HepG2 (cell line): ENCODE data around the gene COA7. TPM values are rescaled to one million over a fixed set of nuclear protein-coding genes. Genes with fewer than 3 reads are reported as not detected.

Experiments
- EED ChIP-seq: sonication (generic); formaldehyde crosslinking; IDR thresholded peaks from 2 replicates; pipeline ENCODE4 v1.5.0; 2020; ENCODE audit warnings: mild to moderate bottlenecking, missing genetic modification reagents
- ELF3 ChIP-seq: IDR thresholded peaks from 2 replicates; pipeline ENCODE4 v1.6.1; 2016; ENCODE audit warnings: missing genetic modification reagents, missing compliant biosample characterization
- HINFP ChIP-seq: sonication (generic); formaldehyde crosslinking; IDR thresholded peaks from 2 replicates; pipeline ENCODE4 v1.4.0; 2020; ENCODE audit warnings: low read depth, mild to moderate bottlenecking, missing genetic modification reagents
- HNF4A ChIP-seq: sonication (generic); formaldehyde crosslinking; IDR thresholded peaks from 2 replicates; pipeline ENCODE4 v1.4.0; 2020; ENCODE audit warnings: missing genetic modification reagents
- HOXA3 ChIP-seq: sonication (generic); formaldehyde crosslinking; IDR thresholded peaks from 2 replicates; pipeline ENCODE4 v1.5.0; 2020; ENCODE audit warnings: missing genetic modification reagents
- LCORL ChIP-seq, 2 experiments: fragments of 450-650 bp in 1 of 2; sonication (generic) in 1 of 2; formaldehyde crosslinking in 1 of 2; IDR thresholded peaks; 2 replicates each; pipeline versions ENCODE4 v1.5.0 to v1.6.1; 2017 to 2020; ENCODE audit warnings: antibody characterized with exemption in 1 of 2, missing genetic modification reagents in 1 of 2
- MXD1 ChIP-seq: sonication (generic); formaldehyde crosslinking; IDR thresholded peaks from 2 replicates; pipeline ENCODE4 v1.4.0; 2020; ENCODE audit warnings: mild to moderate bottlenecking, missing genetic modification reagents
- NAIF1 ChIP-seq: sonication (generic); formaldehyde crosslinking; IDR thresholded peaks from 2 replicates; pipeline ENCODE4 v1.5.0; 2020; ENCODE audit warnings: mild to moderate bottlenecking, missing genetic modification reagents, borderline replicate concordance
- TFE3 ChIP-seq: IDR thresholded peaks from 2 replicates; pipeline ENCODE4 v1.6.1; 2016
- TOE1 ChIP-seq: sonication (generic); formaldehyde crosslinking; IDR thresholded peaks from 2 replicates; pipeline ENCODE4 v1.4.0; 2020; ENCODE audit warnings: mild to moderate bottlenecking, missing genetic modification reagents
- ZBTB33 ChIP-seq: sonication (generic); formaldehyde crosslinking; IDR thresholded peaks from 2 replicates; pipeline ENCODE4 v1.4.0; 2020; ENCODE audit warnings: missing genetic modification reagents
- ZFYVE20 ChIP-seq: sonication (generic); formaldehyde crosslinking; IDR thresholded peaks from 2 replicates; pipeline ENCODE4 v1.8.0; 2023; ENCODE audit warnings: low read depth, mild to moderate bottlenecking, moderate library complexity, missing genetic modification reagents, borderline replicate concordance
- ZNF207 ChIP-seq: fragments of 450-650 bp; IDR thresholded peaks from 2 replicates; pipeline ENCODE4 v1.6.1; 2016; ENCODE audit warnings: antibody characterized with exemption, borderline replicate concordance
- ZNF432 ChIP-seq: sonication (generic); formaldehyde crosslinking; IDR thresholded peaks from 2 replicates; pipeline ENCODE4 v1.5.0; 2020; ENCODE audit warnings: missing genetic modification reagents, mild to moderate bottlenecking, borderline replicate concordance
- ZNF512B ChIP-seq: sonication (generic); formaldehyde crosslinking; IDR thresholded peaks from 2 replicates; pipeline ENCODE4 v1.5.1; 2020; ENCODE audit warnings: missing genetic modification reagents, mild to moderate bottlenecking, borderline replicate concordance
- ZNF547 ChIP-seq: sonication (generic); formaldehyde crosslinking; IDR thresholded peaks from 2 replicates; pipeline ENCODE4 v1.5.1; 2020; ENCODE audit warnings: mild to moderate bottlenecking, missing genetic modification reagents
- ZNF660 ChIP-seq: sonication (generic); formaldehyde crosslinking; IDR thresholded peaks from 2 replicates; pipeline ENCODE4 v1.5.1; 2020; ENCODE audit warnings: mild to moderate bottlenecking, low read depth, missing genetic modification reagents, borderline replicate concordance
- ZNF678 ChIP-seq: sonication (generic); formaldehyde crosslinking; IDR thresholded peaks from 2 replicates; pipeline ENCODE4 v1.4.0; 2020; ENCODE audit warnings: mild to moderate bottlenecking, missing genetic modification reagents
- ZSCAN29 ChIP-seq: sonication (generic); formaldehyde crosslinking; conservative IDR thresholded peaks from 2 replicates; pipeline ENCODE4 v1.4.0; 2020; ENCODE audit warnings: mild to moderate bottlenecking, missing genetic modification reagents
- polyA plus RNA-seq, 8 experiments: library from polyadenylated mRNA; depleted of rRNA in 3 of 8; stranded (reverse) in 7 of 8; unstranded in 1 of 8; fragments of >200 nt; fragmentation: Illumina TruSeq in 4 of 8; extraction: Trizol in 4 of 8; gene quantifications; 2 replicates each; pipeline versions ENCODE4 v1.2.1 to v1.2.3, GENCODE V29; 2011 to 2016; ENCODE audit warnings: low read depth in 4 of 8, missing spikeins in 1 of 8, mixed read lengths in 1 of 8; ENCODE audit not compliant: insufficient read depth in 1 of 8
- total RNA-seq, 5 experiments: library from RNA; depleted of rRNA; stranded (reverse); fragments of >200 nt; fragmentation: Illumina TruSeq; extraction: Trizol; gene quantifications; 2 replicates each; pipeline ENCODE4 v1.2.3, GENCODE V29; 2016; ENCODE audit warnings: low read depth in 1 of 5

COA7 gene
- total and polyA plus RNA-seq, 2 of the 13 experiments (the other 11 are each of a cell fraction or from before 2014, with no cell fraction given): 12.3 to 30.4 TPM

GRCh38 chr1:52702886-52703787, 5.0 kb upstream of the COA7 start (continued):
- TF ChIP-seq LCORL (IDR thresholded peaks at IDR 0.05) (no peak), LCORL (CRISPR knock-in tag; IDR thresholded peaks at IDR 0.05) (peak; percentile 95), MXD1 (peak; percentile 90; the same call in 1 of the 2 replicates), HOXA3 (CRISPR knock-in tag) (peak; percentile 86), ZFYVE20 (CRISPR knock-in tag) (0 out of 2 replicates have a peak, but pooled peaks have one; percentile 76), HINFP (CRISPR knock-in tag) (peak; percentile 70; the same call in 1 of the 2 replicates), ZNF512B (CRISPR knock-in tag) (no peak), HNF4A (CRISPR knock-in tag) (peak; percentile 69), EED (peak; percentile 97), ZSCAN29 (CRISPR knock-in tag) (peak; percentile 100), ZNF547 (CRISPR knock-in tag) (peak; percentile 94), TOE1 (CRISPR knock-in tag) (0 out of 2 replicates have a peak, but pooled peaks have one; percentile 78), ZNF207 (no peak), ZNF678 (CRISPR knock-in tag) (no peak), ZBTB33 (0 out of 2 replicates have a peak, but pooled peaks have one; percentile 43), ELF3 (CRISPR knock-in tag) (peak; percentile 75; the same call in 1 of the 2 replicates), ZNF660 (CRISPR knock-in tag) (no peak), NAIF1 (CRISPR knock-in tag) (peak; percentile 93), ZNF432 (CRISPR knock-in tag) (no peak), TFE3 (CRISPR knock-in tag) (peak; percentile 89)
